Fibroblast of lung (primary cell): Measurements from ENCODE around the gene HUNK. TPM values are rescaled to one million over a fixed set of nuclear protein-coding genes. Genes with fewer than 3 reads are reported as not detected.

Experiments used
- DNase-seq, 2 donors: peaks; one replicate each; pipeline versions ENCODE4 v3.0.0 to v3.0.0-alpha.2; 2010; ENCODE audit warnings: low read depth in 2 of 2
- H2AFZ ChIP-seq: 2 replicates; pipeline ENCODE4 v1.5.1; 2012; ENCODE audit warnings: low read length, control low read depth, inconsistent platforms
- H3K27ac ChIP-seq: 2 replicates; pipeline ENCODE4 v1.5.1; 2011; ENCODE audit warnings: low read length, control low read depth; ENCODE audit not compliant: insufficient read depth
- H3K27me3 ChIP-seq: 2 replicates; pipeline ENCODE4 v1.5.1; 2011; ENCODE audit warnings: mild to moderate bottlenecking, low read length; ENCODE audit not compliant: control insufficient read depth, insufficient read depth
- H3K36me3 ChIP-seq: 2 replicates; pipeline ENCODE4 v1.5.1; 2011; ENCODE audit warnings: low read length; ENCODE audit not compliant: control insufficient read depth, insufficient read depth
- H3K4me1 ChIP-seq: 2 replicates; pipeline ENCODE4 v1.5.1; 2011; ENCODE audit warnings: low read length; ENCODE audit not compliant: control insufficient read depth, insufficient read depth; ENCODE audit errors: extremely low read depth
- H3K4me2 ChIP-seq: 2 replicates; pipeline ENCODE4 v1.5.1; 2011; ENCODE audit warnings: low read length, control low read depth; ENCODE audit not compliant: insufficient read depth; ENCODE audit errors: extremely low read depth
- H3K4me3 ChIP-seq, 4 experiments: fragments of 200-600 bp in 1 of 4; sonication (generic) in 1 of 4; replicated peaks in 1 of 4; 2 replicates each; pipeline ENCODE4 v1.5.1; 2011 to 2016; ENCODE audit warnings: low read length in 4 of 4, low read depth in 3 of 4, mild to moderate bottlenecking in 3 of 4, control low read depth in 2 of 4, inconsistent platforms in 1 of 4, mixed read lengths in 1 of 4; ENCODE audit not compliant: insufficient read depth in 1 of 4; ENCODE audit errors: control extremely low read depth in 1 of 4
- H3K79me2 ChIP-seq: 2 replicates; pipeline ENCODE4 v1.5.1; 2012; ENCODE audit warnings: mild to moderate bottlenecking, low read length, inconsistent platforms; ENCODE audit not compliant: control insufficient read depth, insufficient read depth
- H3K9ac ChIP-seq: 2 replicates; pipeline ENCODE4 v1.5.1; 2011; ENCODE audit warnings: mild to moderate bottlenecking, low read length, control low read depth; ENCODE audit not compliant: insufficient read depth
- H3K9me3 ChIP-seq: 2 replicates; pipeline ENCODE4 v1.5.1; 2012; ENCODE audit warnings: low read depth, low read length; ENCODE audit not compliant: control insufficient read depth, insufficient read depth
- H4K20me1 ChIP-seq: 2 replicates; pipeline ENCODE4 v1.5.1; 2011; ENCODE audit warnings: low read length; ENCODE audit not compliant: control insufficient read depth, insufficient read depth; ENCODE audit errors: extremely low read depth
- CTCF ChIP-seq, 2 donors: IDR thresholded peaks in 1 of 2; conservative IDR thresholded peaks in 1 of 2; 1 replicate in 1 of 2; 2 replicates in 1 of 2; pipeline ENCODE4 v1.5.1; 2011 to 2012; ENCODE audit warnings: low read length in 2 of 2, control low read depth in 1 of 2, inconsistent platforms in 1 of 2, low read depth in 1 of 2, mild to moderate bottlenecking in 1 of 2
- EZH2 ChIP-seq: IDR thresholded peaks from 2 replicates; pipeline ENCODE4 v1.5.1; 2012; ENCODE audit warnings: low read length, control low read depth, mild to moderate bottlenecking; ENCODE audit errors: missing control alignments
- polyA plus RNA-seq, 2 donors: library from polyadenylated mRNA; depleted of rRNA in 1 of 2; stranded (reverse) in 1 of 2; unstranded in 1 of 2; fragments of >200 nt; gene quantifications; 2 replicates each; pipeline ENCODE4 v1.2.1, GENCODE V29; 2011 to 2012; ENCODE audit warnings: missing spikeins in 1 of 2
- total RNA-seq: library from RNA; depleted of rRNA; stranded (reverse); fragments of >200 nt; gene quantifications from 2 replicates; pipeline ENCODE4 v1.2.1, GENCODE V29; 2014

The HUNK gene
- total and polyA plus RNA-seq, 2 donors (not counting 1 experiment from before 2014, with no cell fraction given): 0.09 to 0.33 TPM

- H3K36me3 ChIP-seq: no peaks in the 10 kb centered on the region
- no peaks in the 10 kb centered on the region for H3K4me1 ChIP-seq
- H3K27me3 ChIP-seq: no peaks in the 10 kb centered on the region
- H3K79me2 ChIP-seq: no peaks in the 10 kb centered on the region
- no peak overlapping the region for H3K4me2 ChIP-seq
- H3K9me3 ChIP-seq: no peaks in the 10 kb centered on the region
- no peak overlapping the region for H3K27ac ChIP-seq
- TF ChIP-seq CTCF (conservative IDR thresholded peaks at IDR 0.05 in 1 of 2, IDR thresholded peaks at IDR 0.05 in 1 of 2; ENCODE audit: low read depth in 1 of 2, low read length in 2 of 2) (no peak), EZH2 (no peak)
- no peak overlapping the region for H2AFZ ChIP-seq
- no peak overlapping the region for H3K4me3 ChIP-seq
- DNase-seq: no peak
- H4K20me1 ChIP-seq: no peaks in the 10 kb centered on the region
- no peak overlapping the region for H3K9ac ChIP-seq
Observed at GRCh38 chr21:31964692-31965091, 91.9 kb downstream of the HUNK start.

GRCh38 chr21:31967334-31967733, 94.5 kb downstream of the HUNK start:
- no peak overlapping the region for H2AFZ ChIP-seq
- TF ChIP-seq CTCF (conservative IDR thresholded peaks at IDR 0.05 in 1 of 2, IDR thresholded peaks at IDR 0.05 in 1 of 2; ENCODE audit: low read depth in 1 of 2, low read length in 2 of 2) (no peak), EZH2 (no peak)
- H3K4me2 ChIP-seq: no peak overlapping the region
- no peaks in the 10 kb centered on the region for H3K9me3 ChIP-seq
- no peaks in the 10 kb centered on the region for H3K79me2 ChIP-seq
- H4K20me1 ChIP-seq: no peaks in the 10 kb centered on the region
- H3K9ac ChIP-seq: no peak overlapping the region
- no peak for DNase-seq
- no peaks in the 10 kb centered on the region for H3K36me3 ChIP-seq
- H3K27ac ChIP-seq: no peak overlapping the region
- H3K4me1 ChIP-seq: no peaks in the 10 kb centered on the region
- H3K4me3 ChIP-seq: no peak overlapping the region
- no peaks in the 10 kb centered on the region for H3K27me3 ChIP-seq

GRCh38 chr21:31972622-31973021, 99.8 kb downstream of the HUNK start:
- Histone ChIP-seq H2AFZ (no peak overlapping the region), H3K9ac (no peak overlapping the region), H3K27me3 (no peaks in the 10 kb centered on the region), H4K20me1 (no peaks in the 10 kb centered on the region), H3K4me2 (no peak overlapping the region), H3K4me1 (no peaks in the 10 kb centered on the region), H3K4me3 (no peak overlapping the region), H3K79me2 (no peaks in the 10 kb centered on the region), H3K27ac (no peak overlapping the region), H3K36me3 (no peaks in the 10 kb centered on the region), H3K9me3 (no peaks in the 10 kb centered on the region)
- DNase-seq: no peak
- TF ChIP-seq CTCF (conservative IDR thresholded peaks at IDR 0.05 in 1 of 2, IDR thresholded peaks at IDR 0.05 in 1 of 2; ENCODE audit: low read depth in 1 of 2, low read length in 2 of 2) (no peak), EZH2 (no peak)
